ENCODE data around the gene SERBP1.
"Not testable (repeated sequence)": the region's sequence is repeated elsewhere in the genome, so short reads cannot be mapped to it uniquely, and the experiment has no call there.

SERBP1 gene

DNA sequence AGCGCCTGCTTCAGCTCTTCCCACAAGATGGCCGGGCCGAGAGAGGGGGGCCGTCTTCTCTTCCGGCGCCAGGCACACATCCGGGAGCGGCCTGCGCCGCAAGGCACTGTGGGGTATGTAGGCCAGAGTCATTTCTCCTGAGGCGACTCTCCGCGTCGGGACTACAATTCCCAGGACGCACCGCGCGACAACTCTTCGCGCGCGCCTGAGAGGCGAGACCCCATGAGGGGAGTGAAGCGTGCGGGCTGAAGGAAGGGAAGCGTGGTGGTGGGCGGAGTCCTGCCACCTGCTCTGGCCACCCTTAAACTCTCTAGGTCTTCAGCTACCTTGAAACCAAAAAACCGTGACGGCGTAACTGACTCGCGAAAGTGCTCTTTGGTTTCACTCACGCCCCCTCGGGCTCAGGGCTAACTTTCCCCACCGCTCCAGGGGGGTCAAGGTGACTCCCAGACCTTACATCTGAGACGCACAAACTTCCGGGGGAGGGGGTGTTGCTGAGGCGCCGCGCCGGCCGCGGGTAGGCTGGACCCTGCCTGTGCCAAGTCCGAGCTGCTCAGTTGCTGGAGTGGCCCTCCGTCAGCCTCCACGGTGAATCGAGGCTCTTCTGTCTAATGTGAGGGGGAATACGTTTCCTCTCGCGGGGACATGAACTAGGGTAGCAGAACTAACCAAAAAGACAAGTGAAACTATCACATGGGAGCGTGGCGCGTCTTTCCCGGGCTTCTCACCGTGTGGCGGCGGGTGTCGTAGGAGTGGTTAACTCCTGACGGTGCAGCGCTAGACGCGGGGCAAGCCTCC, at the start of gene SERBP1:
Gene SERBP1 (minus strand): TSS at position 45 of the 798 bp plus-strand sequence. CDS start 102 bp downstream, outside the sequence.
- peak; percentile 73 for DNase-seq (ENCODE audit: low spot score)

DNA sequence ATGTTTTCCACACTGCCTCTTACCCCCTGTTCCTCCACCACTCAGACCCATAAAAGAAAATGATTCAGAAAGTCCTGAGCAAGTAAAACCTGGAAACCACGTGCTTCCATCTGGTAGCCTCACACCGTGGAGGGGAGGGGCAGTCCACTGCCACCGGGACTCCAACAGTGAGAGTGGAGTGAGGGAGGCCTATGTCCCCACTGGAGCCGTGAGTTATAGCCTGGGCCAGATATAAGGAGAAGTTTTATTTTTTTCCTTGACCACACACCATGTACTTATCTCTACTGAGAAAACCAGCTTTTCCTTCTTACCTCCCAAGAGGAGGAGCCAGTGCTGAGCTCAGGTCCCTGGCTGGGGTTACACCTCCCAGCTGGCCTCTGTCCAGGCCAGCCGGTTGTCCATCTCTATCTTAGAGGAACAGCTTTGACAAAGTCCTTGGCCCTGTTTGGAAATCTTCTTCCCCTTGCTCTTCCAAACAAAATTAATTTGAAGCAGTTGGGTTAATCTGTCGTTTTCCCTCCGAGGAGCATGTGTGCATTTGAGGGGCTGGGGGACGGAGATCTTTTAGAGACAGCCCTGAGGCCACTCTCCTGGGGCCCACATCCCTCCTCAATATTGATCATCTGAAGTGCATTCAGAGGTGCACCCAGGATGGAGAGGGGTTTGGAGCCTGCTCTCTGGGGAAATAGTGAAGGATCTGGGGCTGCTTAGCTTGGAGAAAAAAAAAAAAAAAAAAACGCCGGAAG, 49.1 kb upstream of the SERBP1 start:
- DNase-seq (ENCODE audit: low spot score) = no peak

DNA sequence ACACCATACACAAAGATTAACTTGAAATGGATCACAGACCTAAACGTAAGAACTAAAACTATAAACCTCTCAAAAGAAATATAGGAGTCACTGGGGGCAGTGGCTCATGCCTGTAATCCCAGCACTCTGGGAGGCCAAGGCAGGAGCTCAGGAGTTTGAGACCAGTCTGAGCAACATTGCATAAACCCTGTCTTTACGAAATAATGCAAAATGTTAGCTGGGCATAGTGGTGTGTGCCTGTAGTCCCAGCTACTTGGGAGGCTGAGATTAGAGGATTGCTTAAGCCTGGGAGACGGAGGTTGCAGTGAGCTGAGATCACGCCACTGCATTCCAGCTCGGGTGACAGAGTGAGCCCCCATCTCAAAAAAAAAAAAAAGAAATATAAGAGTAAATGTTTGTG, 46.7 kb upstream of the SERBP1 start:
- no peak for DNase-seq (ENCODE audit: low spot score)

DNA sequence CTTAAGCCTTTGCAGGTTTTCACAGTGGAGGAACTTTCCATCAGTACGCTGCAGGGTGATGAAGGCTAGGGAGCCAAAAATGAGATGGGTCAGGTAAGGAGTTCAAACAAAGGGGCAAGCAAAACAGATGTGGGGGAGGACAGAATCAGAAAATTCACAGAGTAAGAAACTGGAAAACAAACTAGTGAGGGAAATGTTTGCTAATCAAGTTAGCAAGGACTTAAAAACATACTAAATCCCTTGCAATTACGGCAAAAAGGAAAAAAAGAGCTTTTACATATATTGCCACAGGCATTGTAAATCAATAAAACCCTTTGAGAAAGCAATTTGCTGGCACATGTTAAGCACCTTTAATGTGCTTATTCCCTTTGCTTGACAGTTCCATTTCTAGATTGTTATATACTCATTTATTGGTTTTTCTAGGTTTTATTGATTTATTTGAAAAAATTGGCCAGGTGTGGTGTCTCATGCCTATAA, 45.8 kb upstream of the SERBP1 start:
- DNase-seq (ENCODE audit: low spot score) = no peak

DNA sequence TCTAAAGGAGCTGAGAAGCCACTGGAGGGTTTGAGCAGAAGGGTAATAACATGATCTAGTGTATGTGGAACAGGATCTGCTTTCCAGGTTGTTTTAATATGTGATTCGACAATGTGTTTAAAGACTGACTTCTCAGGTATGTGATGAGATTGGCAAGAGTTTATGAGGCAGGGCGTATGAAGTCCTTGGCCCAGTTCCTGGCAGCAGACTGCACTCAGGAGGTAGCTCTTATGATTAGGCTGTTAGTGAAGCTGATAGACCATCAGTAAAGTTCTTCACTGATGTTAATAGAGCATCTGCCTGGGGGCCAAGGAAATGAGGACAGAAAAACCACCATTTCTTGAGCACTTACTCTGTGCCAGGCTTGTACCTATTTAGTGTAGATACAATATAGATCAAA, 41.9 kb upstream of the SERBP1 start:
- DNase-seq (ENCODE audit: low spot score) = no peak

DNA sequence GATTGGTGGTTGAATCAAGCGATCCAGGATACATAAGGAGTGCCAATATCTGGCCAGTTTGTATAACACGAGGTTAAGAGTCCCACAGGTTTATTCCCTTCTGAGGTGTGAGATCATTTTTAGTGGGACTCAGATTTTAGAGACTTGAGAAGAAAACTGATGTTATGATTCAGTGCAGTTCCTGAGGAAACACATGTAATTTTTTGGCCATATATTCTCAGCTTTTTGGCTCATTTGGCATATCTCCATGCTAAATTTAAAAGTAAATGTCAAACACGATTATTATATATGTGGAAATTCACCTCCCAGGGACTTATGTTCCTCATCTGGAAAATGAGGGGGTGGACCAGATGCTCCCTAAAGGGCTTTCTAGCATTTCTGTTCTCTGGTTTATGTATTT, 39.2 kb upstream of the SERBP1 start:
- DNase-seq (ENCODE audit: low spot score) = no peak

DNA sequence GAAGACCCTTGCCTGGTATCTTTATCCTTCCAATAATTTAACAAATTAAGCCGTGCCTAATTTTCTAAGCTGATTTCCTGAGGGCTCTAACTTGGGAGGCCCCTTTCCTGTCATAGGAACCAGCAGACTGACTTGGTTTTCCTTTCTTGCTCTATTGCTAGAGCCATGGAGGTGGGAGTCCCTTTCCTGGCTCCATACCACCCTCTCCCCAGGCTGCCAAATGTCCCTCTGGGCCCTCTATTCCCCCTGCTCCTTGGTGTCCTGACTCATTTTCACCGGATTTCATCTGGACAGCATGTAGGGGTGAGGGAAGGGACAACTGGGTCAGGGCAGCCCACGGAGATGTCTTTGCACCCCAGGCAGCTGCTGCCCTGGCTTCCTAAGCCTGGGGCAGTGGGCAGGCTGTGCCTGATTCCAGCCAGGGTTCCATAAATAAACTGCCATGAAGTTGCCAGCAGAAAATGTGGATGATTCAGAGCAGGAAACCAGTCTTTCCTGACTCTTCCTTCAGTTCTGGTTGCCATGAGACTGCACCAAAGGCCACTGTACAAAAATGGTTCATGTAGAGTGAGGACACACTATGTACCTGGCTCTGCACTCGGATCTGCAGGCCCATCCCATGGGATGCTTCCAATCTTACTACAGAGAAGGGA, 38.0 kb upstream of the SERBP1 start:
- no peak for DNase-seq (ENCODE audit: low spot score)

DNA sequence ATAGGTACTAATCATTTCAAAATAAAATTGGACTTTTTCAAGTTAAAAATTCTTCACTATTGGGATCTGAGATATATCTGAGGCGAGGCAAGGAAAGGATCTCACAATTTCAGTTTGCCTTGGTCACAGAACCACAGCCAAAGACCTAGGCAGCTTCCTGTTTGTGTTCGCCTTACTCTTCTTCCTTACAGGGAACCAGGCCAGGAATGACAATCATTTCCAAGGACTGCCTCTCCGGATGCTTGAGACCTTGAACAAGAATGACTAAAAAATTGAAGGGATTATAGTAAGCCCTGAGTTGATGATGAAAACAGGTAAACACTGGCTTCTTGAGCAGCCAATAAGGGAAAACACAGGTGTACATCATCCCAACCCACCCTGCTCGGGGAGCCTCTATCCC, 35.2 kb upstream of the SERBP1 start:
- no peak for DNase-seq (ENCODE audit: low spot score)

DNA sequence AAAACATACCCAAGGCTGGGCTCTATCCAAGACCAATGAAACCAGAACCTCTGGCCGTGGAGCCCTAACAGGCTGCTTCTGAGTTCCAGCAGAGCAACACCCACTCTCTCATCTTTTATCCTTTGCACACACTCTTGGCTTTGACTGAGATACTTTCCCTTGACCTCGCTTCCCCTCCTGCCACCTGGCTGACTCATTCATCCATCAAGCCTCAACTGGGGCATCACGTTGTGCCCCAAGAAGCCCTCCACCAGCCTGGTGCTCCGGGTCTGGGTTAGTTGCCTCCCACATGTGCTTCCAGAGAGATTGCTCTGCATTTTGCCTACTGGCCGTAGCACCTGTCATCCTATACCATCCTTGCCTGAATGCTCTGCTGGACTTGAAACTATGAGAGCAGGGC, 34.5 kb upstream of the SERBP1 start:
- no peak for DNase-seq (ENCODE audit: low spot score)

DNA sequence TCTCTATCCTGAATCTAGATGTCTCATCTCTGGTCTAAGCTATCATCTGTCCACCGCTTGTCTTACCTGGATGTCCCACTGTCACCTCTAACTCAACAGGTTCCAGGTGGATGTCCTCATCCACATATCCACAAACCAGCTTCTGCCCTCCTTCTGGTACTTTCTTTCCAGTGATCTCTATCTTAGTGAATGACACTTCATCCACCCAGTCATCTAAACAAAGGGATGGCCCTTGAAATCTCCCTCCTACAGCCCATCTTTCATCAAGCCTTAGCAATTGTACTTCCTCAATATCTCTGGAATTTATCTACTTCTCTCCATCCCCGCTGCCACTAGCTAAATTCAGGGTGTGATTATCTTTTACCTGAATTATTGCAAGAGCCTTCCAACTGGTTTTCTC, 33.9 kb upstream of the SERBP1 start:
- no peak for DNase-seq (ENCODE audit: low spot score)

DNA sequence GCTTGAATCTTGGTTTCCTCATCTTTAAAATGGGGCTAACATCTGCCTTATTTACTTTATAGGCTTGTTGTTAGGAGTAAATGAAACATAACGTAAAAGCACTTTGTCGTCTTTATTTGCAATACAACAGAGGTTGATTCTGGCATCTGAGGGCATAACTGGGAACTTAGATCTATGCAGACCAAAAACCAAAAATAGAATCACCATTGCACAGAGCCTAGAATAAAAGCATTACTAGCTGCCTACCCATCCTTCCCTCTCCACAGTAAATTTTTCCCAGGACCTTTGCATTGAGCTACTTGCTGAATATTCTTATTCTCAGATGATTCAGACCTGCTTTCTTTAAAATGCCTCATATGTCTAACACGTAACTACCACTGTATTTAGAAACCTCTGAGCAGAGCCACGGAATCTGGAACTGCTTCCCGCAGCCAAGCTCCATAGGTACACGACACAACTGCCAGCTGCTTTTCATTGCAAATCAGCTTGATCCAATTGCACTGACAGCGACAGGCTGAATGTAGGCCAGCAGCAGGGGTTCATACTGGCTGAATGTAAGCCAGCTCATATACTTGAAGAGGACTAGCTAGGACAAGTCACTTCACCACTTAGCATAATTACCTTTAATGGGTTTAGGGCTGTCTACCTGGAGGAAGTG, 33.2 kb upstream of the SERBP1 start:
- DNase-seq (ENCODE audit: low spot score) = no peak

DNA sequence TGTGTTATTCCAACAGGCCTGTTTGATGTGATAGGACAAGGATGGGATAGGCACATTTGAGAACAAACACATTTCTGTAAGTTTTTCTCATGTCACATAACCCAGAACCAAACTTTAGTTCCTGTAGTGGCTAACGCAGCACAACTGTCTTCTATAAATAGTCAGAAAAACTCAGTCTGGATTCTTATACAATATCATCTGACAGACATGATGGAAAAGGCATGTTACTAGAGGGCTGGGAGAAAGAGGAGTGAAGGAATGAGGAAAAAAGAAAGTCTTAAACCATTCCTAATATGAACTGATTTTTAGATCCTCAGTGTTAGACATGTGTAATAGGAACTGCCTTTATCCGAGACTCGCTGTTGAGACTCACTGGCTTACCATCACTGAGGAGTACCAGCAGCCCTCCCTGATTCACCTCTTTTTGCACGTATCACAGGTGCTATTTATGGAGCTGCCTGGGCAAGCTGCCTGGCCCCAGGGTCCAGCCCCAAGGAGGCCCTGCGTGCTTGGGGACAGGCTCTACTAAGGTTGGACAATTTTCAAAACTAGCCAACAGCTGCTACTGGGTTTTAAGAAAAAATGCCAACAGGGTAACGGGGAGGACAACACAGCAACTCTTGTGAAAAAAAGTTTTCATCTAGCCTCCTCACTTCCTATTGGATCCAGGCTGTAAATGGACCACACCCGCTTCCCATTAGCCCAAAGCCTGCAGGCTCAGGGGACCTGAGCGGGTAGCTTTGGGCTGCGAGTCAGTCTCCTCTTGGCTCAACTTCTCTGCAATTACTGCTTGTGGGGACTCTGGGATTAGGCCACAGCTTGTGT, 30.7 kb upstream of the SERBP1 start:
- no peak for DNase-seq (ENCODE audit: low spot score)

DNA sequence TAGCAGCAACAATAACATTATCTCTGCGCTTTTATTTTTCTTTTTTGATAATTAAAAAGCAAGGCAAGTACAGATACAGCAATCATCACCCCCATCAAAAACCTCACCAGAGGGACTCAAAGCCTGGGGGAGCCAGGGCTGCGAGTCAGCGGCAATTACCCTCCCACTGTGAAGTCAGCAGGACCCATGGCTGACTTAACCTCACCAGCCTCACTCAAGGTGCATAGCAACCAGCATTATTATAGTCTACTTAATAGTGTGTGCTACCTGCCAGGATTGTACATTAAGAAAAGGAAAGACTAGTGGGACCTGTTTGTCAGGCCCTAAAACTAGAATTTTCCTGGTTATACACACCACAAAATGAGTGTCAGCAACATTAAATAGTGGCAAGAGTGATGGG, 28.9 kb upstream of the SERBP1 start:
- no peak for DNase-seq (ENCODE audit: low spot score)

DNA sequence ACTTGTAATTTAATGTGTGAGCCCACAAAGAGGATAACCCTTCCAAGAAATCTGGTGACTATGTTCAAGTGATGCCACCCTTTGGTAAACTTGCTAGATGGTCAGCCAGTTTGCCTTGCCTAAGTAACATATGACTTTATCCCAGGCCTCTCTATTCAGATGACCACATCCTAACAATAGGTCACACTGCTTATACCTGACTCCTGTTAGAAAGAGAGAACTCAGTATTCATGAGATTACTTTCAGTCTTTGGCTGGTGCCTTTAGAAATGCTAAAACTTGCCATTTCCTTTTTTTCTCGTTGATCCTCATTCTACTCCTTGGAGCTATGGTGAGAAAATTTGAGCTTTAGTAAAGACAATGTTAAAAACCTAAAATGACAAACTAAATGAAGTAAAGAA, 28.5 kb upstream of the SERBP1 start:
- DNase-seq (ENCODE audit: low spot score) = no peak

DNA sequence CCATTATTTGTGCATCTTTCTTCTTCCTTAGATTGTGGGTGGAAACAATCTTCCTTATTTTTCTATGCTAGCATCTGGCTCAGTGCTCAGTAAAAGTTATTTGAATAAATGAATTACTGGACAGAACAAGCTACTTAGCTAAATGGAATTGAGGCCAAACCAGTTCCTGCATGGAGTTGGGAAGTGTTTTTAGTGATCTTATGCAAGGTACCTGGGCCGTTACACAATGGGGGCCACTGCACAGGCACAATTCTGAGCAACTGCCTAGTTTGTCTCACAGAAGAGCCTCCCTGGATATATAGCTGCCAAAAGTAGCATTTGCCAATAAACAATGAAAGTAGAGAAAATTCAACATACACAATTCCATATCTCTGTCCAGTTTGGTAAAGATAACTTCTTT, 27.0 kb upstream of the SERBP1 start:
- DNase-seq (ENCODE audit: low spot score) = no peak

DNA sequence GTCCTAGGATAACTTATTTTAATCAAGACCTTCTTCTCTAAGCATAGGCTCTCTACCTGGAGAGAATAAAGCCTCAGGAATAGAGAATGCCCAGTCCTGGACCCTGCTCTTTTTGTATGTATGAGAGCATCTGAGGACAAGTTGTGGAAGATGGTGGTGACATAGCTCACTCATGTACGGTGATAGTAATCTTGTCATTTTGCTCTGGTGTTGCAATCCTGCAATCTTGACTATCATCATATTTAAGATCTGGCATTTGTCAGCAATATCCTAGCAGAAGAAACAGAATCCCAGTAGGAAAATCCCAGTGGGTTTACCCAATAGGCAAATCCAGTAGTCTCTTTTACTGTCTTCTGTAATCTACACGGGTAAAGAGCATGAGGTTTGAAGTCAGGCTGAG, 21.6 kb upstream of the SERBP1 start:
- no peak for DNase-seq (ENCODE audit: low spot score)

DNA sequence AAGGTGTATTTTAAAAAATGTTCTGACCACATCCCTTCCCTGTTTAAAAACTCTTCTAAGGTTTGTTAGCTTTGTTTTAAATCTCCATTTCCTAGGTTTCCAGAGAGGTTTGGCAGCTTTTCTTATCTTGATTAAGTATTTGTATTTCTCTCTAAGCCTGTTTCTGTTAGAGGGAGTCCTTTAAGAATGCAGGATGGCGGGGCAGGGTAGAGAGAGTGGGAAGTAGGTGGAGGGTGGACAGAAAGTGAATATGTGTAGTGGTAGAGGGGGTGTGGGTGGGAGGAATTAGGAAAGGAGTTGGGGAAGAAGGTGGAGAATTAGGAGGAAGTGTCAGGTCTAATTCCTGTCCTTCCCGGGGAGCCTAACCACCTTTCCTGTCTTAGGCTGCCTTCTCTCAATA, 21.2 kb upstream of the SERBP1 start:
- DNase-seq (ENCODE audit: low spot score) = no peak

DNA sequence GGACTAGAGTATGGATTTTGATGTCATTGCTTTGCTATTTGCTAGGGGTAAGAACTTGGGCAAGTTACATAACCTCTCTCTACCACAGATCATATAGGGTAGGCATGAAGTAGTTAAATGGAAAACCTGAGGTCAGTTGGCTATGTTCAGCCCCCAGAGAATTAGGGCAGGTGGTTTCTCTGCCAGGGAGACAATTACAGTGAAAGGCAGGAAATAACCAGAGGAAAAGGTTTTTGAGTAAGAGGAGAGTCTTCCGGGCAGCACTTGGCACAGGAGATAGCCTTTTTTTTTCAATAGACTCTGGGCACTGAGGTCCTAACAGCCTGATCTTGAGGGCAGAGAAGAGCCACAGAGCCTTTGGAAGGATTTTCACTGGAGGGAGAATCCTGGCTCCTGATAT, 16.7 kb upstream of the SERBP1 start:
- no peak for DNase-seq (ENCODE audit: low spot score)

DNA sequence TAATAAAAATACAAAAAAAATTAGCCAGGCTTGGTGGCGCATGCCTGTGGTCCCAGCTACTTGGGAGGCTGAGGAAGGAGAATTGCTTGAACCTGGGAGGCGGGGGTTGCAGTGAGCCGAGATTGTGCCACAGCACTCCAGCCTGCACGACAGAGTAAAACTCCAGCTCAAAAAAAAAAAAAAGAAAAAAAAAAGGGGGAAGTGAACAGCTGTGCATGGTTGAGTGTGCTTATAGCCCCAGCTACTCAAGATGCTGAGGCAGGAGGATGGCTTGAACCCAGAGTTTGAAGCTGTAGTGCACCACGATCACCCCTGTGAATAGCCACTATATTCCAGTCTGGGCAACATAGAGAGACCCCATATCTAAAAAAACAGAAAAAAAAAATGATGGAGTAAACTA, 15.8 kb upstream of the SERBP1 start:
- DNase-seq (ENCODE audit: low spot score) = not testable (repeated sequence)

DNA sequence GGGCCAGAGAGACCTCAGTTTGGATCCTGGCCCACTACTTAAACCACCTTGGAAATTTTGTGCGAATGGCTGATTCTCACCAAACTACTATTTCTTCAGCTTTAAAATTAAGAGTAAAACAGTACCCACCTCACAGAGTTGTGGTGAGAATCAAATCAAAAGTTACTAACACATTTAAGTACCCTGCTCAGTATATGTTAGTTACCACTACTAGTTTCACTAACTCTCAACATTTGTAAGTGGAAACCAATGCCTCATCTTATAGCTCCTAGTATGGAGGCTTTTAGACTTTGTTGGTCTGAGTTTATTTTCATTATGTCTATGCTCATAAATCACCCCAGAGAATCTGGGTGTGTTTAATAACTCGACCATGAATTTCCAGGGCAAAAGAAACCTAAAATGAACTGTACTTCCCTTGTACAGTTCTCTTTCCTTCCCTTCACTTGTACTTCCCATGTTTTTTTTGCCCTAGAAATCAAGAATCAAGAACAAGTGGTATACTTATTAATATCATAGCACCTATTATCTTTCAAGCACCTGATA, 11.6 kb upstream of the SERBP1 start:
- no peak for DNase-seq (ENCODE audit: low spot score)

DNA sequence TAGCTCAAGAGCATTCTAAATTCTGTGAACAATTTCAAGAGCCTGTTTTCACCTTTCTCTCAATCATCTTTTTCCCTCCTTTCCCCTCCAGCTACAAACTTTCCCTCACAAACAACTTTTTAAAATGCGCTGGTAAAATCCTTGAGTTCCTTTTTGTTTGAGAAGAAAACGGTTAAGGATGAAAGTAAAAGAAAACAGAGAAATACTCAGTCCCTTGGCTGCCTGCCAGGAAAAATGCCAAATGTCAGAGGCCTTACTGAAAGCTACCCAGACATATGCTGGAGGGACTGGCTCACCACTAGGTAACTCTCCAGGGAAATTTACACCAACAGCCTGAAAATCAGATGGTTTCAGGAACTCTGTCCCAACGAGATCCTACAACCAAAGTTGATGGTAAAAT, 11.0 kb upstream of the SERBP1 start:
- DNase-seq (ENCODE audit: low spot score) = no peak

Measured in HuH-7.5 (cell line).